Superior temporal gyrus (tissue), 1 donor: ENCODE measurements around the gene PDCD4.
A peak's percentile ranks its signal among the peaks of the same experiment; 100 is the strongest.

Experiments used
- DNase-seq: peaks from one replicate; pipeline ENCODE4 v3.0.0-alpha.2; 2016; ENCODE audit errors: extremely low spot score

Gene PDCD4

GRCh38 chr10:110871298-110872084 is at the start of gene PDCD4:
TSS of gene PDCD4 (plus strand) at chr10:110871928. CDS start at chr10:110876028, 4,100 bp downstream.
- DNase-seq, result peak; percentile 98

DNA sequence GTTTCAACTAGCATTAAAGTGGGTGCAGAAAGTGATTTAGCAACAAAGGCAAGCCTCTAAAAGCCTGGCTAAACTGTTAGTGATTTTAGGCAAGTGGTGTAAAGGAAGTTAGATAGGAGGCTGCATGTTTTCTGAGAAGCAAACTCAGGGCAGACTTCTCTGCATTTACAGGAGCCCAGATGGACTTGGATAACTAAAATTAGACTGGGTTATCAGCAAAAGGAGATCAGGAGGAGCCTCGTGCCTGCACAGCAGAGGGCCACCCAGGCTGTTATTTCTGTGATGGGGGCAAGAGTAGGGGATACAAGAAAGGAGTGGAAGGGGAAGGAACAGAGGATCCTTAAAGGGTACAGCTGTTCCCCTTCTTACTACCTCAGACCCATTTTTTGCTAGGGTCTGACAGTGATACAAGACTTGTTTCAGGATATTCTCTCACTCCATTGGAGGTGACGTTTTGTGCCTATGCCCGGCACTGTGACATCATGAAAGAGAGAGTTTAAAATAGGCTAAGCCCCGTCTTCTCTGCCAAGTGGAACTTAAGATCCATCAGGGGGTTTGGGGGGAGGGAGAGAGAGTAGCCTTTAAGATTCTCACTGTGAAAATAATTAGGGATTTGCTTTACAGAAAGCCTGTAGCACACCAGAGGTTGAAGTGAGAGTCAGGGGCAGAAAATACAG is 49.6 kb upstream of the PDCD4 start:
- peak; percentile 39 for DNase-seq

DNA sequence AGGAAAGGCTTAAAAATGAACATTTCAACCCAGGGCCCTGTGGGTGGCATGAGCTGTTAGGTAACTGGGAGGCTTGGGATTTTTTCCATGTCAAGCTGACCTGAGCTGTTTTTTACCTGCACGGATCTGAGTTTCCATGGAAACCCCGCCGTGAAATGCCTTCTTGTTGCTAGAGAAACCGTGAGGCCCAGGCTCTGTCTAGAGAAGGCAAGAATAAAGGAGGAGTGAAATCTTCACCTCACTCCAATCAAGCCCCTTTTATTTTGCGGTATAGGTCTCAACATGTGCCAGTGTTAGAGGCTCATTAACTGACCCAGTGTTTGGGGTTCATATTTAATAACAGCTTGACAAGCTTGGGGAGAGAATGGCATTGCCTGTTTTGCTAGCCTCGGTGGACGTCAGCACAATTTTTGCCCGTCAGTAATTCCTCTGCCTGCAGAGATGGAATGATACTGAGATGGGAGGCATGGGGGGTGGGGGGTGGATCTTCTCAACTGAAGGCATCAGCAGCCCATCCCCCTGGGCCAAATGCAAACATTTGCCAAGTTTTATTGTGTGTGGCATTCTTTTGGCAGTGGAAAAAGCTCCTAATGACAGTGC is 48.9 kb upstream of the PDCD4 start:
- peak; percentile 54 for DNase-seq

GRCh38 chr10:110824152-110824441 is 47.6 kb upstream of the PDCD4 start:
- no peak for DNase-seq

DNA sequence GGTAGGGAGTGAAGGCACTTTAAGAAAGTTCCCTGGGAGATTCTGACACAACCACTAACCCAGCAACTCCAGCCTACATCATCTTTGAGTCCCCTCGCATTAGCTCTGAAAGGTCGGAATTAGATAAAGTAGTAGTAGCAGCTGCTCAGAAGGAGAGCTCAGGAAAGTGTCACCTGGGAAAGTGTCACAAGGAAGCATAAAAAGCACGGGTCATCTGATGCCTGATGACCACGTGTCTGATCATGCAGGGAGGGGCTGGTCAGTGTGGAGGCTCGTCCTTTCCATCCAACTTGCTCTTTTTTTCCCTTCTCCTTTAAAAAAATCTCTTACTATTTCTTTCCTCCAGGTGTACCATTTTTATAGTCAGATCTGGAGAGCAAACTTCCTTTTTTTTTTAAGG is 47.1 kb upstream of the PDCD4 start:
- DNase-seq, result no peak

DNA sequence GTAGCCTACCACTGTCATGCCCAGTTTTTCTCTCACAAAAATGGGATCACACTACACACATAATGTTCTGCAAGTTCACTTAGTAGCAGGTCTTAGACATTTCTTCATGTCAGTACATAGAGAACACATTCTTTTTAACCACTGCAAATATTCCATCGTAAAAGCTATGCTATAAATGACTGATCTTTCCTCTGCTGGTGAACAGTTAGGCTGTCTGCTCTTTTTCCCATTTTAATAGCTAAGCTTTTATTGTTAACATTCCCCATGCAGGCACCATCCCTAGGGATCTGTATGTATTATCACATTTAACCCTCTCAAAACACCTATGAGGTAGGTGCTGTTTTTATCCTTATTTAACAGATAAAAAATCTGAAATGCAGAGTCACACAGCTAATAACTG is 46.2 kb upstream of the PDCD4 start:
- no peak for DNase-seq

DNA sequence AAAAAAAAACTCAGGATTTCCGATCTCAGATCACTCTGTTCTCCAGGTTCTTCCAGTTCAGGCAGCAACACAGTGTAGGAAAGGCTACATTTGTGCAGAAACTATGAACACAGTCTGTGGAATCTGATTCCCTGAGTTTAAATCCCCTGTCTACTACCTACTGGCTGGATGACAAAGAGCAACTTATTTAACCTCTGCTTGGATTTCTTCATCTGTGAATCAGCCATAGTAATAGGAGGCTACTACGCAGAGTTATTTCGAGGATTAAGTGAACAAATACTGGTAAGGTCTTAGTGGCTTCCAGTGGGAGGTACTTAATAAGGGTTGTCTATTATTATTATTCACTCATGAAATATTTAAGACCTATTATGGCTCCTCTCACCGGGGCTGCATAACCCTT is 44.3 kb upstream of the PDCD4 start:
- no peak for DNase-seq

DNA sequence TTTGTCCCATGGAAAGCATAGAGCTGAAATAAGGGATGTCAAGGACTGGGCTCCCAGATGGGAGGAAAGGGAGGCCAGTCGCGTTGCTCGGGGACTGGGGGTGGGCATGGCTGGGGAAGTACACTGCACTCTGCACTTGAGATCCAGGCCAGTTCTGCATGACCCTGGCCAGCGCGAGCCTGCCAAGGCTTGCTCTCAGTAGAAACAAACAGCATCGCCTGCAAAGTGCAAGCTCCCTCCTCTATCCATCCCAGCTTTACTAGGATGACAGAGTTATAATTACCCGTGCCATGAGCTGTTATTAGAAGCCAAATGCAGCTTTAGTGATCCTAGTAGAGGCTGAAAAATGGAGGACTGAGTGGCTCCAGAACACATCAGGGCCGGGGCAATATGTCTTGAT is 43.9 kb upstream of the PDCD4 start:
- DNase-seq, result no peak

DNA sequence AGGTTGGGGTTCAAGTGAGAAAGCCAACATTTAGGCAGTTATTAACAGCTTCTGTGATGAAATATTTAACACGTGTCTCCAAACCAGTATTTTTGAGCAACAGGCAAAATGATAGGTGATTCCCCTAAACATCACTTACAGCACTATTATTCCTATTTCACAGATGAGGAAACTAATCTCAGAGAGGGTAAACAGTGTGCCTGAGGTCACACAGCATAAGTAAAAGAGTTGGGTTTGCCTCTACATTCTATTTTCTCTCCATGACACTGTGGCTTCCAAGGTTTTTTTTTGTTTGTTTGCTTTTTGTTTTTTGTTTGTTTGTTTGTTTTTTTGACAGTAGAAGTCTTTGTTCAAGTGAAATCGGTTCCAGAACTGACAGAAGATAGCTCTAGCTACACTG is 43.2 kb upstream of the PDCD4 start:
- no peak for DNase-seq

DNA sequence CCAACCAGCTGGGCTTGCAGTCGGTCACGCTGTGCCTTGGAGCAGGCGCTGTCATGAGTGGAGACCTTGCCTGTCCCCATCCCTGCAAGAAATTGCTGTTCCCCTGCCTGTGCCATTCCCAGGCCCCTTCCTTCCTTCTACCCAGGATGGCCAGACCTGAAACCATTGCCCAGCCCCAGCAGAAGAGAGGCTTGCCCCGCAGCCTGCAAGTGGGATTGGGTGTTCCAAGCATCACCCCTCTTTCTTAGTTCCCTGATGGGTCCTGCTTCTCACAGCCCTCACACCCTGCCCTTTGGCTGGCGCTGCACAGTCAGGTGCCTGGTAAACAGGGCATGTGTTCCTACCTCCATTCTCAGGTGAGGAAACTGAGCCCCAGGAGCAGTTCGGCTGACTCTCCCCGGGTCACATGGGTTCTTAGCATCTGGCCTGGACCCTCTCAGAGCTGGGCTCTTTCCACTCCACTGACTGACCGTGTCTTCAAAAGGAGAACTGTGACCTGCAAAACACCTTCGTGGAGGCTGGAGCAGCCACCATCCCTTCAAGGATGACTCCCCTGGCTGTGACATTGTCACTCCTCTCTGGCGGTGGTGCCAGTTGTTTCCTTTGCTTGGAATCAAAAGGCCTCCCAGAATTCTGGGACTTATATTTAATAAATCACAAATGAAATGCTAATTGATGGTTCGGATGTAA is 41.9 kb upstream of the PDCD4 start:
- no peak for DNase-seq

- no peak for DNase-seq
These were observed 38.3 kb upstream of the PDCD4 start for GRCh38 chr10:110833234-110833940.

DNA sequence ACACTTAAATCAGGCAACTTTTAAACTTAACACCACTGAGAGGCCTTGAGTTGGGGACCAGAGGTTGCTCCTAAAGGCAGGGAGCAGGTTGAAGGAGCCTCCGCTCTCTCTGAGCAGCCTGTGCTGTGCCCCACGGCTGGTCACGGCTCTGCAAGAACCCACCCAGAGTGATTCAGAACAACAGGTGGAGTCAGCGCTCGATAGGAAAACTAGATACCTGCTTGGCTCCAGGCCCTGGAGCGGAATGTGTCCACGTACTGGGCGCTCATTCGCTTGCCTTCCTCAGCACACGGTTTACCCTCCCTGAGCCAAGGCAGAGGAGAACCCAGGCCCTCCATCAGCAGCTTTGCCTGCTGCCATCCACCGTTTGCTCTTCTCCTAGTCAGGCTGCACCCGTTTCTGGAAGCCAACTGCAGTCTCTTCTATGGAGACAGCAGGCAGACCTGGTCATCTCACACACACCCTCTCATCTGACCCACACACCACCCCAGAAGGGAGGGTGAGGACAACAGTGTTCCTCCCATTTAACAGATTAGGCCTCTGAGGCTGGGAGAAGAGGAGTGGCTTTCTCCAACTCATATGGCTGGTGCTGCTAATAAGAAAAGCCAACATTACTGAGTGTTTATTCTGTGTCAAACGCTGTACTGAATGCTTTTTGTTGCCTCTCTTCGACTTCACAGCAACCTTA is 37.6 kb upstream of the PDCD4 start:
- no peak for DNase-seq

- DNase-seq, result no peak
These were observed 37.0 kb upstream of the PDCD4 start for GRCh38 chr10:110834629-110835301.

DNA sequence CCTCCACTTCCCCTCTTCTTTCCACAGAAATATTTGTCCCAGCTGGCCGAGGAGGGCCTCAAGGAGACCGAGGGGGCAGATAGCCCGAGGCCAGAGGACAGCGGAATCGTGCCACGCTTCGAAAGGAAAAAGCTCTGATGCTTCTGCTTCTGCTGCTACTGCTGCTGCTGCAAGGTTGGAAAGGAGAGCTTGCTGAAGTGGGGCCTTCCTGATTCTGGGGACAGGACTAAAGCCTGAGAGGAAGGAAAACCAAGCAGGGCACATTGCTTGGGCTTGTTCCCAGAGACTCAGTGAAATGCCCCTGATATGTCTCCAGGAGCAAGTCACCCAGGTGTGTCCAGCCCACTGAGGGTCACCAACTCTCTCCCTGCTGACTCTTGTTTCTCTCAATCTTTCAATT is 35.9 kb upstream of the PDCD4 start:
- DNase-seq, result no peak

- no peak for DNase-seq
These were observed 35.0 kb upstream of the PDCD4 start for GRCh38 chr10:110836706-110837105.

- no peak for DNase-seq
These were observed 34.1 kb upstream of the PDCD4 start for GRCh38 chr10:110837418-110838171.

DNA sequence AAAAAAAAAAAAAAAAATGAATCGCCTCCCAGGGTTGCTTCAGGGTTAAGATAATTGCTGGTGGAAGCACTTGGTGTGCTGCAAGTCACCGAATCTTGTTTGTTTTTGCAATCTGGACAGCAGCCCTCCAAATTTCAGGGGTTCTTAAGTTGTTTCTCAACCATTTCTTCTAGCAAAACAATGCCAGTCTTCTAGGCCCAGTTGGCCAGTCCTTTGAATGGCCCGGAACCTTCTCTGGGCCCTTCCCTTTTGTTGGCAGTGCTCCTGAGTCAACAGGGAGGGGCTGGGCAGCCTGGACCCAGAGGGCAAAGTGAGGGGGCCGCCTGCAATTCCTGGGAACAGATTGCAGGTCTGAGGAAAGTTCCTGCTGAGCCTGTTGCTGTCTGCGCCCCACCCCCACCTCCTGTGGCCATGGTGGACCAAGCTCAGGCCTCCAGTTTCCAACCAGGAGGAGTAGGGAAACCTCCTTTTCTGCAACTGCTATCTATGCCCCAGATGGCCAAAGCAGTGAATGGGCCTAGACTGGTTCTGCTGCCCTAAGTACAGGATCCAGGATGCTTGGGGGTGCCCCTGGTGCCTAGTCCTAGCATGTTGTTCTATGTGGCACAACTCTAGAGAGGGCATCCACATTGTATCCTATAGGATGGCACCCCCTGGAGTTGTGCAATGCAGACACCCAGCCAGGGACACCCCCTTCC is 31.4 kb upstream of the PDCD4 start:
- DNase-seq, result no peak

- DNase-seq, result no peak
These were observed 30.8 kb upstream of the PDCD4 start for GRCh38 chr10:110840923-110841428.

DNA sequence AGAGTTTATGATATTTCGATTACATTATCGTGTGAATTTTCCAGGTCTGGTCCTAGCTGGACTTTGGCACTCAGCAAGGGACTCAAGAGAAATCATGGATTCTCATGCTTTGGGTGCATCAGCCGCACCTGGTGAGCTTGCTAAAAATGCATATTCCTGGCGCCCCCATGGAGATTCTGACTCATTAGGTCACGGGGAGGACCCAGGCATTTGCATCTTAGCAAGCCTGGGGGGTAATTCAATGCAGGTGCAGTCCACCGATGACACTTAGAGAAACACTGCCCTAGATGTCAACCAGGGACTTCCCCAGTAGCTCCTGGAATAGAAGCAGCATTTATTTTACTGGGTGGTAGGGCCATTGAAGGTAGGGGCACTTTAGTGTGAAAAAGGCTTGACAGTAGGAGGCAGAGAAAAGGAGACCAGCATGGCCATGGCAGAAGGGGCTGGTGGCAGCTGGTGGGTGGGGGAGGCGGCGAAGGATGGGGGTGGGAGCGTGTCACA is 29.9 kb upstream of the PDCD4 start:
- DNase-seq, result no peak
